Caco-2 (cell line): ENCODE data around the gene EPGN. TPM values are rescaled to one million over a fixed set of nuclear protein-coding genes. Genes with fewer than 3 reads are reported as not detected.

Source experiments
- BruUV-seq: library from RNA; stranded (reverse); fragments of 400-500 nt; replicated peaks from 2 replicates; lab custom pipeline; 2021; lab: Mats Ljungman, UMichigan
- CTCF ChIA-PET: fragments of 300-600 bp; sonication (Branson Sonifier 250); formaldehyde crosslinking; loops from one replicate; lab custom pipeline; 2022; ENCODE audit warnings: antibody characterized with exemption; lab: Charles Lee
- POLR2A ChIA-PET: fragments of 300-600 bp; sonication (Branson Sonifier 250); formaldehyde crosslinking; loops from one replicate; lab custom pipeline; 2022; ENCODE audit warnings: antibody characterized with exemption; lab: Charles Lee
- DNase-seq, 2 experiments: peaks; one replicate each; pipeline versions ENCODE4 v3.0.0 to v3.0.0-alpha.2; 2020 to 2022
- H3K27me3 ChIP-seq: replicated peaks from 2 replicates; pipeline ENCODE4 v1.6.0; 2011; ENCODE audit warnings: low read length; ENCODE audit not compliant: control insufficient read depth, insufficient read depth
- H3K36me3 ChIP-seq: 2 replicates; pipeline ENCODE4 v1.5.1; 2011; ENCODE audit warnings: low read length; ENCODE audit not compliant: control insufficient read depth, insufficient read depth
- H3K4me1 ChIP-seq: fragments of 250-450 bp; sonication (Bioruptor Pico); 2 replicates; pipeline ENCODE4 v1.5.1; 2020; ENCODE audit warnings: mild to moderate bottlenecking
- H3K4me3 ChIP-seq: 2 replicates; pipeline ENCODE4 v1.5.1; 2011; ENCODE audit warnings: low read depth, mild to moderate bottlenecking, control low read depth, low read length
- H3K9me3 ChIP-seq: fragments of 250-450 bp; sonication (Bioruptor Pico); 2 replicates; pipeline ENCODE4 v1.5.1; 2020; ENCODE audit warnings: mild to moderate bottlenecking, moderate library complexity
- H3K27ac Mint-ChIP-seq: one replicate; pipeline ENCODE4 v1.8.0; 2022; ENCODE audit warnings: mixed read lengths; ENCODE audit not compliant: unreplicated experiment
- H3K27me3 Mint-ChIP-seq: one replicate; pipeline ENCODE4 v1.8.0; 2022; ENCODE audit warnings: mixed read lengths; ENCODE audit not compliant: insufficient read depth, unreplicated experiment
- H3K36me3 Mint-ChIP-seq: one replicate; pipeline ENCODE4 v1.8.0; 2022; ENCODE audit warnings: mild to moderate bottlenecking, mixed read lengths; ENCODE audit not compliant: insufficient read depth, unreplicated experiment
- H3K4me1 Mint-ChIP-seq: one replicate; pipeline ENCODE4 v1.8.0; 2022; ENCODE audit warnings: low read depth, mixed read lengths; ENCODE audit not compliant: unreplicated experiment
- H3K4me3 Mint-ChIP-seq: one replicate; pipeline ENCODE4 v1.8.0; 2022; ENCODE audit warnings: mild to moderate bottlenecking, moderate library complexity, mixed read lengths; ENCODE audit not compliant: unreplicated experiment
- H3K9me3 Mint-ChIP-seq: one replicate; pipeline ENCODE4 v1.8.0; 2022; ENCODE audit warnings: mixed read lengths; ENCODE audit not compliant: unreplicated experiment
- CTCF ChIP-seq, 2 experiments: fragments of 200-600 bp in 1 of 2; IDR thresholded peaks; 1 replicate in 1 of 2; 2 replicates in 1 of 2; pipeline versions ENCODE4 v1.5.1 to v1.8.0; 2011 to 2022; ENCODE audit warnings: antibody characterized with exemption in 1 of 2, control low read depth in 1 of 2, inconsistent platforms in 1 of 2, low read depth in 1 of 2, low read length in 1 of 2, mild to moderate bottlenecking in 1 of 2, moderate library complexity in 1 of 2; ENCODE audit not compliant: insufficient read depth in 1 of 2, severe bottlenecking in 1 of 2, unreplicated experiment in 1 of 2
- intact Hi-C: fragments of 100-400 bp; cut with micrococcal nuclease; formaldehyde crosslinking; loops from one replicate; pipeline ENCODE4 v1.10.0; 2022; ENCODE audit not compliant: unreplicated experiment
- total RNA-seq: library from RNA; stranded (reverse); gene quantifications from 2 replicates; pipeline ENCODE4 v1.2.3, GENCODE V29; 2022

The EPGN gene
- total RNA-seq, 1 experiment from 2014 or later = not detected

DNA sequence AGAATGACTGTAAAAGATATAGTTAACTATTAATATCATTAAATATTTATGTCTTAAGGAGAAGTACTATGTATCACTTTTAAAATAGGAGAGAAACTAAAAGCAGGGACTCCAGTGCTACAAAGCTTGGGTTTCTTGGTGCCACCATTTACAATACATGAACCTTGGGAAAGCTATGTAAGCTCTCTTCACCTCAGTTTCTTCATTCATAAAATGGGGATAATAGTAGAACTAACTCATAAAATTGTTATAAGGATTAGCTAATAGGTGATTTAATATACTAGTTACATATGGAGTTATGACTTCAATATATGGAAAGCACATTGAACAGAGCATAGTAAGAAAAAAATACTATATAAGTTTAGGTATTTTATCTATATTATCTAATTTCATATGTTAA is 23.7 kb downstream of the EPGN start:
- no peak for TF ChIP-seq CTCF (IDR thresholded peaks at IDR 0.05; ENCODE audit: insufficient read depth in 1 of 2, low read depth in 1 of 2, low read length in 1 of 2, severe bottlenecking in 1 of 2, unreplicated experiment in 1 of 2)
- H3K9me3 ChIP-seq = no peaks in the 10 kb centered on the region
- H3K4me3 Mint-ChIP-seq = no peak overlapping the region
- no peak overlapping the region for H3K4me3 ChIP-seq
- no TSS peak for BruUV-seq
- POLR2A ChIA-PET = no interaction called here
- CTCF ChIA-PET = no interaction called here
- no peaks in the 10 kb centered on the region for H3K27me3 Mint-ChIP-seq
- DNase-seq = no peak
- no peak overlapping the region for H3K27ac Mint-ChIP-seq
- H3K36me3 Mint-ChIP-seq = no peaks in the 10 kb centered on the region
- H3K27me3 ChIP-seq = no peaks in the 10 kb centered on the region
- H3K4me1 Mint-ChIP-seq = no peaks in the 10 kb centered on the region
- H3K4me1 ChIP-seq = no peaks in the 10 kb centered on the region
- peaks cover 6% of the 10 kb centered on the region for H3K9me3 Mint-ChIP-seq
- H3K36me3 ChIP-seq = no peaks in the 10 kb centered on the region
- intact Hi-C loops = no loop called here

DNA sequence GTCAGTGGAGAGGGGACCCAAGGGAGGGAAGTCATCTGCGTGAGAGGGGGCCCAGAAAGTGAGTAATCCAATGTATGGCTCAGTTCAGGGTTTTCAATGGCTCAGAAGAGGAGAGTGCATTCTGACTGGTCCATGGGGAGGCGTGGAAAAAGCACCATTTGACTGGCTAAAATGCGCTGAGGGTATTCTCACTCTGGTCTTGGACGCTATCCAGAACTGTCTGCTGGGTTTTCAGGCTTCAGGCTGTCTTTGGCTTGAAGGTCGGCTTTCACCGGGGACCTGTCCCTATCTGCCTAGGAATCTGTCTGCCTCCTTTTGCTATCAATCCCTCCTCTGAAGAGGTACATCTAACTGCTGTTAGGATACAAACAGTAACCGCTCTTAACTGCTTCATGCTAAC is 26.4 kb downstream of the EPGN start:
- POLR2A ChIA-PET = no interaction called here
- no peak for DNase-seq
- Mint-ChIP-seq H3K27me3 (no peaks in the 10 kb centered on the region), H3K9me3 (peaks cover 6% of the 10 kb centered on the region), H3K27ac (no peak overlapping the region), H3K4me1 (no peaks in the 10 kb centered on the region), H3K4me3 (no peak overlapping the region), H3K36me3 (no peaks in the 10 kb centered on the region)
- Histone ChIP-seq H3K9me3 (no peaks in the 10 kb centered on the region), H3K4me3 (no peak overlapping the region), H3K36me3 (no peaks in the 10 kb centered on the region), H3K27me3 (no peaks in the 10 kb centered on the region), H3K4me1 (no peaks in the 10 kb centered on the region)
- no peak for TF ChIP-seq CTCF (IDR thresholded peaks at IDR 0.05; ENCODE audit: insufficient read depth in 1 of 2, low read depth in 1 of 2, low read length in 1 of 2, severe bottlenecking in 1 of 2, unreplicated experiment in 1 of 2)
- no TSS peak for BruUV-seq
- intact Hi-C loops = no loop called here
- CTCF ChIA-PET = no interaction called here

GRCh38 chr4:74335341-74336021 is 27.2 kb downstream of the EPGN start:
- ChIA-PET POLR2A (no interaction called here), CTCF (no interaction called here)
- no peaks in the 10 kb centered on the region for H3K4me1 ChIP-seq
- H3K9me3 ChIP-seq = no peaks in the 10 kb centered on the region
- Mint-ChIP-seq H3K4me3 (no peak overlapping the region), H3K9me3 (peaks cover 6% of the 10 kb centered on the region), H3K27ac (no peak overlapping the region), H3K4me1 (no peaks in the 10 kb centered on the region), H3K27me3 (no peaks in the 10 kb centered on the region), H3K36me3 (no peaks in the 10 kb centered on the region)
- no peak overlapping the region for H3K4me3 ChIP-seq
- H3K27me3 ChIP-seq = no peaks in the 10 kb centered on the region
- no peak for DNase-seq
- intact Hi-C loops = no loop called here
- TF ChIP-seq CTCF (IDR thresholded peaks at IDR 0.05; ENCODE audit: insufficient read depth in 1 of 2, low read depth in 1 of 2, low read length in 1 of 2, severe bottlenecking in 1 of 2, unreplicated experiment in 1 of 2) = no peak
- no TSS peak for BruUV-seq
- H3K36me3 ChIP-seq = no peaks in the 10 kb centered on the region
